HS-27A (cell line): ENCODE measurements around the gene UNKL.

ENCODE experiments used
- DNase-seq: peaks from one replicate; pipeline ENCODE4 v3.0.0-alpha.2; 2012; ENCODE audit warnings: low read depth, missing footprints

The UNKL gene

DNA sequence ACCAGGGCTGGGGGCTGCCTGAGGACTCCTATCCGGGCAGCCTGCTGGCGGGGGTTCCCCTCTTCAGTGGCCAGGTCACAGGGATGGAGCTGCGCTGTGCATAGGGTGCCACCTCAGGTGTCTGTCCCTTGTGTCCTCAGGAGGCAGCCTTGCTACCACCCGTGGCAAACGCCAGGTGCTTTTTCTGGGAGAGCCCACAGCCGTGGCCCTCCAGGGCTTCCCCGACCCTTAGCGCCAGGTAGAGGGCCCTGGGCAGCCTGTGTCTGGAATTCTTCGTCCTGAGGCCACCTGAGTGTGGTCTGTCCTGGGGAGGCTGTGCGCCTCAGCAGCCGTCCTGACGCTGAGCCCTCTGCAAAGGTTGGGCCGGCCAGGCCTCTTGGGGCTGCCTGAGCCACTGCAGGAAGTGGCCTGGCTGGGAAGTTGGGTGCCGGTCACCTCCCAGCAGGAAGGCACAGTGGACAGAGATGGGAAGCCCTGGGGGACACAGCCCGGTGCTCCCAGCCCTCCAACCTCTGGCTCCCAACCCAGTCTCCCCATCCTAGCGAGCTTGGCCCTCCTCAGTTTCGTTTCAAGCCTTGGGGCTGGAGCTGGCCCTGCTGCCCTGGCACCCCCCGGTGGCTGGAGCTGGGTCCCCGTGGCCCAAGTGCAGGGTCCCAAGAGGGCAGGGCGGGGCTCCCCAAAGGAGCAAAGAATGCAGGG is 88.7 kb downstream of the UNKL start:
- DNase-seq: no peak

GRCh38 chr16:1325261-1325660 is 89.2 kb downstream of the UNKL start:
- no peak for DNase-seq

GRCh38 chr16:1324286-1324826 is 90.1 kb downstream of the UNKL start:
- DNase-seq: no peak

DNA sequence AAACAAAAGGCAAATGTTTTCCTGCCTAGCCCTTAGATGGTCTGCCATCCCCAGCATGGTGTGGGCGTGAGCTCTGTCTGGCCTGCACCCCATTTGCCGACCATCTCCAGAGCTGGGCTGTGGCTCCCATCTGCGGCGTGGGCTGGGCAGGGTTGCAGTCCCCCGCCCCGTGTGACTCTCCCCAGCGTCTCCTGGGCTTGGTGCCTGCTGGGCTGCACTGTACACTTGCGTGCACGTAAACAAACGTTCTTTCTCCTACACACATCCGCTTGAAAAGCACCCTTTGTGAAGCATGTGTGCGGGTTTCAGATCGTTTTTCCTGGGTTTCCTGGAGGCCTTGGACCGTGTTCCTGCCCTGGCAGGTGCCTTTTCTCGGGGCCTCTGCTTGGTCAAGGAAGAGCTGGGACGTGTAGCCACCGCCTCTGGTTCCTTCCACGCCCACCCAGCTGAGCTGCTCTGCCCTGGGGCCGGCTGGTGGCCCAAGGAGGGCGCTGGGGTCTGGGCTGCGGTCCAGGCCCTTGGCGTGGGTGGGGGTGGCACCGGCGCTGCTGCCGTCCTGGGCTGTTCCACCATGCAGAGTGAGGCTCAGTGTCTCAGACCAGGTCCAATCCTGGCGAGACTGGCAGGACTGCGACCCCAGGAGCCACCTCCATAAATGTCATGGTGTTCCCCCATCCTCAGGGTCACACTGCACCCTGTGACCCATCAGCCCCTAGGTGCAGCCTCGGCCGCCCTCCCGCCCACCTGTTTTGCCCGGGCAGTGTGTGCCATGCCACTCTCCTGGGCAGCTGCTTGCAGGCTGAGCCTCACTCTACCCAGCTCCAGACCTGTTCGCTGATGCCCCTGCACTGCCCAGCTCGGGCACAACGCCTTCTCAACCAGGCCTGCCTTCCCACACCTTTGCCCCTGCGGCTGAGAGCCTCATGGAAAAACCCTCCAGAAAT is 90.9 kb downstream of the UNKL start:
- no peak for DNase-seq

- DNase-seq: no peak
These were observed 92.1 kb downstream of the UNKL start for GRCh38 chr16:1322407-1322806.

GRCh38 chr16:1320658-1321240 is 93.8 kb downstream of the UNKL start:
- no peak for DNase-seq

DNA sequence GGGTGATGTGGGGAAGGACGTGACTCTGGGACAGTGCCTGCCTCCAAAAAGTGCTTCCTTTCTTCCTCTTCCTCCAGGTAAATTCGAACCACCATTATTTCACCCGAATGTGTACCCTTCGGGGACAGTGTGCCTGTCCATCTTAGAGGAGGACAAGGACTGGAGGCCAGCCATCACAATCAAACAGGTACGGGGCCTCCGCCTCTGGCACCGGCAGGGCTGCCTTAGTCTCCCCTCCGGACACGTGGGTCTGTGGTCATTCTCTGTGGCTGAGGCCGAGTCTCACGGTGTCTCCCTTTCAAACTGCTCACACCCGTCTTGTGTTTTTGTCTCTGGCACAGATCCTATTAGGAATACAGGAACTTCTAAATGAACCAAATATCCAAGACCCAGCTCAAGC is 94.4 kb downstream of the UNKL start:
- no peak for DNase-seq

- no peak for DNase-seq
These were observed 95.5 kb downstream of the UNKL start for GRCh38 chr16:1319041-1319440.

DNA sequence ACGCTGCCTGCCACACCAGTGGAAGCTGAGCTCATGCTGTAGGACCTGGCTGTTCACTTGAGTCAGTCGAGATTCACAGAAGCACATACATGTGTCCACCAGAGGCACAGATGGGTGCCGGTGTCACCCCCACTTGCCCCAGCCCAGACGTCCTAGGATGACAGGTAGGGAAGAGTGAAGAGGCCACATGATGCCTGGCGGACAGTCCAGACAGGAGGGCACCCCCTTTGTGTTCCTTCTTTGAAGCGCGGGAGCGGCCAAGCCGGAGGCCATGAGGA is 96.3 kb downstream of the UNKL start:
- DNase-seq: no peak

DNA sequence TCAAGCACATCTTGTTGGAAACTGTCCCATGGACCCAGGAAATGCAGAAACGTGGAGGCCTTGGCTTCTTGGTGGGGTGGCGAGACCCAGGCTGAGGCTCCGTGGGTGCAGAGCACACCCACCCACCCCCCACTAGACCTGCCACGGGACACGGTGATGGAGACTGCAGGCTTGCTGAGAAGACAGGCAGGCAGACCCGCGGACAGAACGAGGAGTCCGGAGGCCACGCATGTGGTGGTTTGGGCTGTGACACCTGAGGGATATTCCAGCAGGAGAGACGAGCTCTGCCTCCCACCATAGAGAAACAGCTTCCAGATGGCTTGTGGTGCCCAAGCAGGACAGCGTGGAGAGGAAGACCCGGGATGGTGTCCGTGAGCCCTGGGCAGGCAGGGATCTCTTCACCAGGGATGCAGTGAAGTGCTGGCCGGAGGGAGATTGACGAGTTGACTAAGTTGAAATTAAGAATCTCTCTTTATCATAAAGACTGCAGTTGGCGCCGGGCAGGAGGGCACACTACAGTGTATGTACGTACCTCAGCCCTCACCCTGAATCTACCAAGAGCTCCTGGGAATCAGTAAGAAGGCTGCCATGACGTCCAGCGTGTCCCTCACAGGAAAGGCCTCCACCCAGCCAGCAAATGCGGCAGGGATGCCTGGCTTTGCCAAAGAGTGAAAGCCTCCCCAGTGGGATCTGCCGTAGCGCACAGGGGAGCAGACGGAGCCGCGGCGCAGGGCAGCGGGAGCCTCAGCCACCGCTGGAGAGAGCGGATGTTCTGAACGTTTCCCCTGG is 96.8 kb downstream of the UNKL start:
- DNase-seq: no peak

DNA sequence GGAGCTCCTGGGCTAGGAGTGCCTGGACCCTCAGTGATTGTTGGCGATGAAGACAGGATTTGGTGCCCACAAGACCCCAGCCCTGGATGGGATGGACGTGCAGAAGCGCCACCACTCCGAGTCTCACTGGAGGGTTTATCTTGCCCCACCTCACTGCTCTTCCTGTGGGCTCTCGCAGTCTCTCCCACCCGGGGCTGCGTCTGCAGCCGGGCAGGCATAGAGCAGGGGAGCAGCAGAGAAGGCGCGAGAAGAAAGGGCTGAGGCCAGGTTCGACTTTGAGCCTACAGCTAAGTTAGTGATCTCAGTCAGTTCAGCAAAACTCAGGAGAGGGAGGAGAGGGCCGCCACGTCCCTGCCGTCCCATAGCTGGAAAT is 98.5 kb downstream of the UNKL start:
- no peak for DNase-seq

- DNase-seq: no peak
These were observed 99.1 kb downstream of the UNKL start for GRCh38 chr16:1315081-1316032.

DNA sequence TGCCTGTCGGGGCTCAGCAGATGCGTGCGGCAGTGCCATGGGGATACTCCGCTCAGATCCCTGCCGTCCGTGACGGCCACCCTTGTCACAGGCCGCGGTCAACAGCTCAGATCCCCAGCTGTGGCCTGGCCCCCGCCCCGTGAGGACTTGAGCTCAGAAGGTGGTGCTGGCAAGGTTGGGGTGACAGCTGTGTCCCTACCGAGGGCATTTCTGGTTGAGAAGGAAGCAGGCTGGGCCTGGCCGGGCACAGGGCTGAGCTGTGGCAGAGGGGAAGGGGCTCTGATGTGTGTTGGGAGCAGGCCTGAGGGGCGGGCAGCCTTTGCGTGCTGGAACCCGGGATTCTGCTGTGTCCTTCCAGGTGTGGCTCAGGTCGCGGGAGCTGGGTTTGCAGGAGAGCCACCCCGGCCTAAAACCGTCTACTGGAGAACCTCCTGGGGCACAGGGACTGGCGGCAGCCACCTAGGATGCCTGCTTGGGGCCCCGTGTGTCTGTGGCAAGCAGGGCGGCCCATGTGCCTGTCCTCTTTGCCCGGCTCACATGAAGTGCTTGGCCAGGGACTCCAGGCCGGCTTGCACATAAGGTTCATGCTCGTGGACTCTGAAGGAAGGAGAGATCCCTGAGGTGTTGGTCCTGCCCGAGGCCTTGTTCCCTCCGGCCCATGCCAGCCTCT is 100.0 kb downstream of the UNKL start:
- no peak for DNase-seq

DNA sequence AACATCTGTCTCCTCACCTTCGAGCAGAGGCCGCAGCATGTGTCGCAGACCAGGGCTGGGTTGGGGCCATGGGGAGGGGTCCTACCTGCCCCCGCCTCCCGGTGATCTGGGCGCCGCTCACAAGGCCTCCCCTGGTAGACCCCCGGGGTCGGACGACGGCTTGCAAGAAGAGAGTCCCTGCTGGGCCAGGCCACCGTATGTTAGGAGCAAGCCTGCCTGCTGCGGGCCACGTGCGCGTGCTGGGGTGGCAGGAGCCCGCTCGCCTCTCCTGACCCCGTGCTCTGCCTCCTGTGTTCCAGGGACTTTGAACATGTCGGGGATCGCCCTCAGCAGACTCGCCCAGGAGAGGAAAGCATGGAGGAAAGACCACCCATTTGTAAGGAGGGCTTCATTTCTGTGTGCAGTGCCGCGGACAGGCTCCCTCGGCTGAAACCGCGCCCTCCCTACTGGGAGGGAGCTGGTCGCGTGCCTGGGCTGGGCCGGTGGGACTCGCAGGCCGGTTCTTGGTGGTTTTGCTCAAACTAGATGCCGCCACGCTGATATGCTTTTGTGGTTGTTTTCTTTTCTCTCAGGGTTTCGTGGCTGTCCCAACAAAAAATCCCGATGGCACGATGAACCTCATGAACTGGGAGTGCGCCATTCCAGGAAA is 100.7 kb downstream of the UNKL start:
- DNase-seq: no peak
